ENCODE data around the gene KDSR. TPM values are rescaled to one million over a fixed set of nuclear protein-coding genes. Genes with fewer than 3 reads are reported as not detected.

KDSR gene
- total and polyA plus RNA-seq, 9 of the 15 experiments (the other 6 are each of a cell fraction or from before 2014, with no cell fraction given) = 4.0 to 24.7 (median 12.4) TPM

DNA sequence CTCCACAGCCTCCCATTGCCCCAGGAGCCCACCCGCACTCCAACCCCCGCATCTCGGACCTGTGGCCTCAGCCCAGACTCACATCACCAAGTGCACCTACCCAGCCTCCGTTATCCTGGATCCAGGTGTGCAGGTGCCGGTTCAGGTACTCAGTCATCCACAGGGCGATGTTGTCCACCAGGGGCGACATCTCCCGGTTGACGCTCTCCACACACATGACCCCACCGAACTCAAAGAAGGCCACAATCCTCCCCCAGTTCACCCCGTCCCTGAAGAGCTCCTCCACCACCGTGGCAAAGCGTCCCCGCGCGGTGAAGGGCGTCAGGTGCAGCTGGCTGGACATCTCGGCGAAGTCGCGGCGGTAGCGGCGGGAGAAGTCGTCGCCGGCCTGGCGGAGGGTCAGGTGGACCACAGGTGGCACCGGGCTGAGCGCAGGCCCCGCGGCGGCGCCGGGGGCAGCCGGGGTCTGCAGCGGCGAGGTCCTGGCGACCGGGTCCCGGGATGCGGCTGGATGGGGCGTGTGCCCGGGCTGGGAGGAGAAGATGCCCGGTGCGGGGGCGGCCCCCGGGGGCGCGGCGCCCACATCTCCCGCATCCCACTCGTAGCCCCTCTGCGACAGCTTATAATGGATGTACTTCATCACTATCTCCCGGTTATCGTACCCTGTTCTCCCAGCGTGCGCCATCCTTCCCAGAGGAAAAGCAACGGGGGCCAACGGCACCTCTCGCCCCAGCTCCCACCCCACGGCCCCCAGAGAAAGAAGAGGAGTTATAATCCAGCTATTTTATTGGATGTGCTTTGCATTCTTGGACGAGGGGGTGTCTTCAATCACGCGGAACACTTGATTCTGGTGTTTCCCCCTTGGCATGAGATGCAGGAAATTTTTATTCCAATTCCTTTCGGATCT lies 48.8 kb downstream of the KDSR start:
- no peak overlapping the region for H3K4me3 ChIP-seq
- no peaks in the 10 kb centered on the region for H3K9me3 ChIP-seq (replicated peaks; ENCODE audit: control insufficient read depth, insufficient read depth, low read depth, low read length)
- H3K79me2 ChIP-seq (ENCODE audit: control insufficient read depth, insufficient read depth, low read length) = no peaks in the 10 kb centered on the region
- FAIRE-seq = no peak
- TF ChIP-seq, protein P1, sequence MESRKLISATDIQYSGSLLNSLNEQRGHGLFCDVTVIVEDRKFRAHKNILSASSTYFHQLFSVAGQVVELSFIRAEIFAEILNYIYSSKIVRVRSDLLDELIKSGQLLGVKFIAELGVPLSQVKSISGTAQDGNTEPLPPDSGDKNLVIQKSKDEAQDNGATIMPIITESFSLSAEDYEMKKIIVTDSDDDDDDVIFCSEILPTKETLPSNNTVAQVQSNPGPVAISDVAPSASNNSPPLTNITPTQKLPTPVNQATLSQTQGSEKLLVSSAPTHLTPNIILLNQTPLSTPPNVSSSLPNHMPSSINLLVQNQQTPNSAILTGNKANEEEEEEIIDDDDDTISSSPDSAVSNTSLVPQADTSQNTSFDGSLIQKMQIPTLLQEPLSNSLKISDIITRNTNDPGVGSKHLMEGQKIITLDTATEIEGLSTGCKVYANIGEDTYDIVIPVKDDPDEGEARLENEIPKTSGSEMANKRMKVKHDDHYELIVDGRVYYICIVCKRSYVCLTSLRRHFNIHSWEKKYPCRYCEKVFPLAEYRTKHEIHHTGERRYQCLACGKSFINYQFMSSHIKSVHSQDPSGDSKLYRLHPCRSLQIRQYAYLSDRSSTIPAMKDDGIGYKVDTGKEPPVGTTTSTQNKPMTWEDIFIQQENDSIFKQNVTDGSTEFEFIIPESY (CRISPR knock-in tag; IDR thresholded peaks at IDR 0.05) = peak; percentile 48; the same call in 1 of the 2 replicates
- TF ChIP-seq, protein P2, sequence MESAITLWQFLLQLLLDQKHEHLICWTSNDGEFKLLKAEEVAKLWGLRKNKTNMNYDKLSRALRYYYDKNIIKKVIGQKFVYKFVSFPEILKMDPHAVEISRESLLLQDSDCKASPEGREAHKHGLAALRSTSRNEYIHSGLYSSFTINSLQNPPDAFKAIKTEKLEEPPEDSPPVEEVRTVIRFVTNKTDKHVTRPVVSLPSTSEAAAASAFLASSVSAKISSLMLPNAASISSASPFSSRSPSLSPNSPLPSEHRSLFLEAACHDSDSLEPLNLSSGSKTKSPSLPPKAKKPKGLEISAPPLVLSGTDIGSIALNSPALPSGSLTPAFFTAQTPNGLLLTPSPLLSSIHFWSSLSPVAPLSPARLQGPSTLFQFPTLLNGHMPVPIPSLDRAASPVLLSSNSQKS (CRISPR knock-in tag; IDR thresholded peaks at IDR 0.05) = no peak
- H3K36me3 ChIP-seq (ENCODE audit: control insufficient read depth, insufficient read depth, low read length) = no peaks in the 10 kb centered on the region
- intact Hi-C loops (cut with micrococcal nuclease) (no loop called here), in situ Hi-C loops (cut with MboI) (loop anchor here (5.0 kb wide), 1 partner anchor 301 kb away; no protein-coding TSS in a partner anchor)
- no peak overlapping the region for H3K4me2 ChIP-seq (ENCODE audit: insufficient read depth, low read length)
- 60% methylated on average over 14 of the region's 66 CpGs for WGBS (ENCODE audit: insufficient coverage, low coverage, missing lambda C conversion rate)
- peaks cover 9 to 17% of the 10 kb centered on the region in 2 experiments; a peak in 4 of 5 replicates for H3K4me1 ChIP-seq (replicated peaks in 1 of 2; ENCODE audit: control insufficient read depth in 2 of 2, insufficient read depth in 2 of 2, low read length in 2 of 2)
- H3K9ac ChIP-seq (ENCODE audit: insufficient read depth in 1 of 2, low read depth in 2 of 2, low read length in 2 of 2) = no peak overlapping the region
- CTCF ChIA-PET (ENCODE audit: low intra/inter-chr PET ratio) = no interaction called here
- no peaks in the 10 kb centered on the region for H3K9me1 ChIP-seq (ENCODE audit: control insufficient read depth, insufficient read depth, low read length)
- no TSS peak for BruUV-seq (replicated peaks)
- H4K20me1 ChIP-seq (replicated peaks; ENCODE audit: control insufficient read depth, insufficient read depth, low read length) = no peaks in the 10 kb centered on the region
- no peak overlapping the region for H3K27ac ChIP-seq (ENCODE audit: extremely low read depth, low read depth, low read length)
- peaks cover 0 to 10% of the 10 kb centered on the region in 2 experiments; a peak in 2 of 5 replicates for H3K27me3 ChIP-seq (ENCODE audit: control insufficient read depth in 2 of 2, insufficient read depth in 2 of 2, low read length in 2 of 2)
- ATAC-seq = no peak
- POLR2A ChIA-PET = interaction anchor here (0.6 kb wide), 1 partner anchor 910 kb away, joined by 3 read pairs; no protein-coding TSS in a partner anchor
- DNase-seq (ENCODE audit: extremely low read depth in 1 of 4, low spot score in 3 of 4) = no peak
- H2AFZ ChIP-seq (ENCODE audit: low read depth, low read length) = no peak overlapping the region
